8988T (cell line): ENCODE data around the gene RGPD8.
"Not testable (repeated sequence)": the region's sequence is repeated elsewhere in the genome, so short reads cannot be mapped to it uniquely, and the experiment has no call there.

ENCODE experiments used
- DNase-seq: peaks from one replicate; pipeline ENCODE4 v3.0.0; 2011

The RGPD8 gene

DNA sequence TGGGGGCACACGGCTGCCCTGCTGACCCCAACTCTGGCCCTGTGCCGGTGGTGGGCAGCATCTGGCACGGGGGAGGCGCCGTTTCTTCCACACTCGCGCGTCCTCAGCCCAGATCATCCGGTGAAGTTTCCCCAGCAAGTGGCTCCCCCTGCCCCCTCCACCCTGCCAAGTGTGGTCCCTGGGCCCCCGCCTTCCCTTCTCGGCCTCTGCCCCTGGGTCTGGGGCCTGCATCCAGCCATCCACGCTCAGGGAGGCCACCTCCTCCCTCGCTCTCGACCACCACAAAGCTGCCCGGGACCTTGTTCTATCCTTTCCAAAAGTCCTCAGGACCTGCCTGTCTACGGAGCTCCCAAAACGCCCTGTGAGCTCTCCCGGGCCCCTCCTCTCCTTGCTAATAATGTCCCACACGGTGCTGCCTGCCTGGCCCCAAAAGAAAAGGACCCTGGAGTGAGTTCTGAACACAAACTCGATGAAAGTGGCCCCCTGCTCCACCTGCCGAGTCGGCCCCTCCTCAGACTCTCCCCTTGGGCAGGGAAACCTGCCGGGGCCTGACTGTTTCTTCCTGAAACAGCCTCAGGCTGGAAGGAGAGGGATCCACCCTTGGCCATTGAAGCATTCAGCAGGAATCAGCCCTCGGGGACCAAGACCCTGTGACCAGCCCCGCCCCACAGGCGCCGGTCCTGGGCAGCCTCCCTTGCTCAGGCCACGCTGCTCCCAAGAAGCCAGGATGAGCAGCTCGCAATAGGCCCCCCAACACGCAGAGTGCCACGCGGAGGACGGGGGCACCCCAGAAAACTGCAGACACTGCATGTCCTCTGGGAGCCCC, 1.7 kb upstream of the RGPD8 start:
- not testable (repeated sequence) for DNase-seq

DNA sequence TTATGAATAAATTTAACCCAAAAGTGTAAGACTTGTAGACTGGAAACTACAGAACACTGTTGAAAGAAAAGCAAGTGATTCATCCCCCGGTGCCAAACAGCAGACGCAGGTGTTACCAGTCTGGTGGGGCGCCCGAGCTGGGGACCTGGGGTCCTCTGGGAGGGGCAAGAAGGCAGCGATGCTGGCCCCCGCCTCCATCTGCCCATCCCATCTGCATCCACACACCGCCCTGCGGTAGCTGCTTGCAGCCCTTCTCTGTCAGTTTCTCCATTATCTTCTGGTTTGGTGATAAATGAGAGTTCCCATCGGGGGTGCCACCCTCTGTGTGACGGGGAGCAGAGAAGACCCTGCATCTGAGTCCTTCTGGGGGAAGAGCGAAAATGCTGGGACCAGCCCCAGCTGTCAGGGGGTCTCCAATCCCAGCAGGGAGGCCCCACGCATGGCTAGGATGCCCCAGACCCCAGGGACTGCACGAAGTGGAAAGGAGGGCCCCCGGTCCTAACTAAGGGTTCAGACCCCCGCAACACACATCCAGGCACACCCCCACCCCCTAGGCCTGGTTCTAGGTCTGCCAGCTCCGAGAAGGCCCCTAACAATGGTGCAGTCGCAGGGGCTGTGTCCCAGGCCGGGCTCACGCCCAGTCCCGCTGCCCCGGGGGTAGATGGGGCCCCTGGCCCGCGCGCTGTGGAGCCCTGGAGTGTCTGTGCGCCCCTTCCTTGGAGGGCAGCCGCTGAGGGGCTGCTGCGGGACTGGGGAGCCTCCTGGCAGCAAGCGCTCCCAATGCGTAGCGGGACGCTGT, 686 bp upstream of the RGPD8 start:
- DNase-seq: no peak

GRCh38 chr2:112432735-112433479, 538 bp downstream of the RGPD8 start:
- DNase-seq: not testable (repeated sequence)

DNA sequence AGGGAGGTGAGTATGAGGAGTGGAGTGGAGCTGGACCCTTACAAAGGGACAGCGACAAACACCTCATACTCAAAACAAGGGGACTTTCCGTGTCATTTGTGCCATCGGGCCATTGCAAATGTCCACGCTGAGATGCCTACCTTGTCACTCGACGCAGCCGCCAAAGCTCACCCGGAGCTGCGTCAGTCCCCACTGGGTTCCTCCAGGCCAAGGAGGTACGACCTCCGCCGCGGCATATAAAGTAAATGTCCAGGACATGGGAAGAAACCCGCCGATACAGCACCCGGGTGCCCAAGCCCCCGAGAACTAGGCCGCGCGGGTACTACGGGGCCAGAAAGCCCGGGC, 1.1 kb downstream of the RGPD8 start:
- not testable (repeated sequence) for DNase-seq

DNA sequence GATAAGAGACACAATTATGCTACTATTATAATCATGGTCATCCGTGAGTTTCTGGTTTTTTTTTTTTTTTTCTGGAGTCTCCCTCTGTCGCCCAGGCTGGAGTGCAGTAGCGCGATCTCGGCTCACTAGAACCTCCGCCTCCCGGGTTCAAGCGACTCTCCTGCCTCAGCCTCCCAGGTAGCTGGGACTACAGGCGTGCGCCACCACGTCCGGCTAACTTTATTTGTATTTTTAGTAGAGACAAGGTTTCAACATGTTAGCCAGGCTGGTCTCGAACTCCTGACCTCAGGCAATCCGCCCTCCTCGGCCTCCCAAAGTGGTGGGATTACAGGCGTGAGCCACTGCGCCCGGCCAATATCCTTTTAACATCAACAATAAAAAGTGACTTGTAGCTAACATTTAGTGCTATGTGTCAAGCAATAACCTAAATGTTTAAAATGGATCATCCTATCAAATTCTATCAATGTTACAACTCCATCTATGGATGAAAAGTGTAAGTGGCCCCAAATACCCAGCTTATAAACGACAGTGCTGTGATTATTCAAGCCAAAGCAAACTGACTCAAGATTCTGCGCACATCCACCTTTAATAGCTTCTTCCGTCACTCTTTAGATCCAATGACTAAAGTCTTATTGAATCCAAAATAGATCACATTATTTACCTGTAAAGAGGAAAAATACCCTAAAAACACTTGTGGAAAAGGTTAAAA, 1.7 kb downstream of the RGPD8 start:
- not testable (repeated sequence) for DNase-seq

GRCh38 chr2:112424553-112424952, 8.9 kb downstream of the RGPD8 start:
- DNase-seq: not testable (repeated sequence)

DNA sequence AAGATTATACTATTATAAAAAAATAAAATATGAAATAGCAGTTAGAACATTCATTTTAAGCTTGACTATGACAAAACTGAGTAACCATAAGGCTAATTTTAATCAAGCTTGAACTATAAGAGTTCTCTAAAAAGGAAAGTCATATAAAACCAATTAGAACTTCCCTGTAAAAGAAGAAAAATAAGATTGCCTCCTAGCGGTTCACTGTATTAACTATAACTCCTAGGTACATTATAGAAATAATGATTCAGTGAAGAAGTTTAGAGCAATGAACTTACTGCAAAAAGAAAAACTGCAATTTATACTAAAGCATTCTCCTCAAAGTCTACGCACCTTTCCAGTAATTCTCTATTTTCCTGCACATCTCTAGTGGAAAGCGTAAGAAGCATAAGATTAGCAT, 16.6 kb downstream of the RGPD8 start:
- not testable (repeated sequence) for DNase-seq

GRCh38 chr2:112360055-112360454, 73.4 kb downstream of the RGPD8 start:
- not testable (repeated sequence) for DNase-seq

DNA sequence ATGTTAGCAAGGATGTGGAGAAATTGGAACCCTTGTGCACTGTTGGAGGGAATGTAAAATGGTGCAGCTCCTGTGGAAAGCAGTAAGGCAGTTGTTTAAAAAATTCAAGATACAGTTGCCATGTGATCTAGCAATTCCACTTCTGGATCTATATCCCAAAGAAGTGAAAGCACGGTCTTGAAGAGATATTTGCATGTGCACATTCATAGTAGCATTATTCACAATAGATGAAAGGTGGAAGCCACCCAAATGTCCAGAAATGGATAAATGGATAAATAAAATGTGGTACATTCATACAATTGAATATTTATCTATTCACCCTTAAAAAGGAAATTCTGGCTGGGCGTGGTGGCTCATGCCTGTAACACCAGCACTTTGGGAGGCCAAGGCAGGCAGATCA, 79.1 kb downstream of the RGPD8 start:
- DNase-seq: not testable (repeated sequence)

GRCh38 chr2:112352809-112353603, 80.4 kb downstream of the RGPD8 start:
- not testable (repeated sequence) for DNase-seq

DNA sequence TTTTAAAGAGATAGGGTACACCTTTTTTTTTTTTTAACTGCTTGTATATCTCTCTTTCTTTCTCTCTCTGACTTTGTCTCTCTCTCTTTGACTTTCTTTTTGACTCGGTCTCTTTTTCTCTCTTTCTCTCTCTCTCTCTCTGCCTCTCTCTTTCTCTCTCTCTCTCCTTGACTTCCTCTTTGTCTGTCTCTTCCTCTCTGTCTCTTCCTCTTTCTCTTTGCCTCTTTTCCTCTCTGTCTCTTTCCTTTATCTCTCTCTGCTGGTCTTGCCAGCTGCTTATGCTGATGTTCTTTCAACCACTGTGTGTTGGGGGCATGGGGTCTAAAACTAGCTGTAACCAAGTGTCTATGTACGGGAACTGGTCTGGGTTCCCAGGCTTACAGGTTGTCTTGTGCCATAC, 81.2 kb downstream of the RGPD8 start:
- DNase-seq: not testable (repeated sequence)

- DNase-seq: no peak
These were observed 88.1 kb downstream of the RGPD8 start for GRCh38 chr2:112345030-112346027.

- no peak for DNase-seq
These were observed 89.4 kb downstream of the RGPD8 start for GRCh38 chr2:112343827-112344585.

DNA sequence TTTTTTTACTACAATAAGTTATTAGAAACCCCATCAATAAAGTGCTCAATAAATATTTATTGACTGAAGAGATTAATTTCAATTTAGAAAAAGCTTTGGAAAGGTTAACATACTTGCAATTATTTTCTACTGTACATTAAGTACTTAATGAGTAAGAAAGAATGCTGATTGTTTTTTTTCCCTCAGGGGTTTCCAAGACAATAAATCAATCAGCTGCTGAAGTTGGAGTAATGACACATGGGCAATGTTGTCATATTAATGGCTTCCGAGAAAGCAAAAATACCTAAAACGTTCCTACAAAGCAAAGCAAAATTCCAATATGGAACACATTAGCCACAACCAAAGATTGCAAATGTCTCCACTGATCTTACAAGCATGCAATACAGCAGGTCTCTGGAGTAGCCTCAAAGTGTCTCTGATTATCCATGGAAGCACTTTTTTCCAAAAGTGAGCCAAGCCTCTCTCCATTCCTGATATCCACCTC, 91.3 kb downstream of the RGPD8 start:
- no peak for DNase-seq

DNA sequence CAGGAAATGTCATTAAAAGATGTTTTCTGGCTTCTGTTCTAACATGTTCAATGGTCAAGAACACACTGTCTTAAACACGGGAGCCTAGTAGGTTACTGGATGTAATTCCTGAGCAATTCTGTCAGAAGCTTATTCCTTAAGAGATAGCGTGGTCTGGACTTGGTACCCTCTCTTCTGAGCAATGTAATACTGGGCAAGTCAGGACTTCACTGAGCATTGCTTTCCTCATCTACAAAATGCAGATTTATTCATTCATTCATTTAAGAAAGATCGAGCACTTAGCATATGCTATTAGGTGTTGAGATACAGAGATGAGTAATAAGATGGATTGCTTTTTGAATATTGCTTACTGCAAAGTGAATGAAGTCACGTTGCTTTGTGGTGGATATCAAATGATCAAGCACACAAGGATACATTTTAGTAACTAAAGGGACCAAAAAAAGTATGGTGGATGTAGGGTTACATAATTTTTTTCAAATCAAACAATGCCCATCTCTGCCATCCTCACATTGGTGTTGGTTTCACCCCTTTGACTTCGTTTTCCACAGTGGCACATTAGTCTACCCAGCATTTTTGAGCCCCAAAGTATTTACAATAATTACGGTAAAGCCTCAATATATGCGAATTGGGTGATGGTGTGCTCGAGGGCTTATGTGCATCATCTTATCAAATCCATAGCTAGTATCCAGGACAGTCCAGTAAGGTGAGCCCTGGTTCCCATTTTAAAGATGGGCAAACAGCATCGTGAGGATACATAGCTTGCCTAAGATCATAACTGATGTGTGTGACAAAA, 92.8 kb downstream of the RGPD8 start:
- DNase-seq: no peak

GRCh38 chr2:112339986-112340385, 93.5 kb downstream of the RGPD8 start:
- no peak for DNase-seq

GRCh38 chr2:112335600-112335999, 97.8 kb downstream of the RGPD8 start:
- DNase-seq: no peak

GRCh38 chr2:112332123-112332696, 101.2 kb downstream of the RGPD8 start:
- DNase-seq: no peak
